A549 treated with RU486 at 1 μM for 4 hours (cell line): ENCODE data around the gene FAM43B. TPM values are rescaled to one million over a fixed set of nuclear protein-coding genes. Genes with fewer than 3 reads are reported as not detected.

ENCODE experiments used
- total RNA-seq: library from RNA; stranded (reverse); fragments of 200-300 nt; extraction: Qiagen RNA extraction; gene quantifications from 5 replicates; pipeline ENCODE4 v1.2.3, GENCODE V29; 2022; ENCODE audit warnings: low read depth

The FAM43B gene, protein sequence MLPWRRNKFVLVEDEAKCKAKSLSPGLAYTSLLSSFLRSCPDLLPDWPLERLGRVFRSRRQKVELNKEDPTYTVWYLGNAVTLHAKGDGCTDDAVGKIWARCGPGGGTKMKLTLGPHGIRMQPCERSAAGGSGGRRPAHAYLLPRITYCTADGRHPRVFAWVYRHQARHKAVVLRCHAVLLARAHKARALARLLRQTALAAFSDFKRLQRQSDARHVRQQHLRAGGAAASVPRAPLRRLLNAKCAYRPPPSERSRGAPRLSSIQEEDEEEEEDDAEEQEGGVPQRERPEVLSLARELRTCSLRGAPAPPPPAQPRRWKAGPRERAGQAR
- total RNA-seq, result 3.7 to 6.6 TPM (median 5.0 TPM) in 5 replicates

GRCh38 chr1:20551945-20552727 lies at the start of gene FAM43B:
Gene FAM43B (plus strand): TSS chr1:20552573. CDS start chr1:20552974, 401 bp downstream.

GRCh38 chr1:20507564-20508410 lies 44.6 kb upstream of the FAM43B start, which contains the start of gene MUL1:
Gene MUL1 (minus strand): TSS chr1:20508151. CDS start chr1:20508024, 127 bp downstream.

DNA sequence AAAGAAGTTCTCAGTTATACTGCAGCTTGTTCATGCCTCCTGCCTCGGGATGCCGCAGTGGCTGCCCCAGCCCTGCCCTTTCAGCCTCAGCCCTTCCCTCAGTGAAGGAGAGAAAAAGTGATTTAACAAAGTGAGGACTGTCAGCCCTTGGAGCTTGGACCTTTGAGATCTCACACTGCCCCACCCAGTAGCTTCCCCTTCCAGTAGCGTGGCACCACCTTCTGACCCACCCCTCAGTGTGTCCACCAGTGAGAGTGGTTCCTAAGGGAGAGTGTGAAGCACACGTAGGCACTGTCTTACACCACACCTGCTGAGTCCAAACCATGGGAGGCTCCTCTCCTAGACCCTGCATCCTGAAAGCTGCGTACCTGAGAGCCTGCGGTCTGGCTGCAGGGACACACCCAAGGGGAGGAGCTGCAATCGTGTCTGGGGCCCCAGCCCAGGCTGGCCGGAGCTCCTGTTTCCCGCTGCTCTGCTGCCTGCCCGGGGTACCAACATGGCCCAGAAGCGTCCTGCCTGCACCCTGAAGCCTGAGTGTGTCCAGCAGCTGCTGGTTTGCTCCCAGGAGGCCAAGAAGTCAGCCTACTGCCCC lies 36.4 kb downstream of the FAM43B start, which contains the start of gene CDA:
CDA (plus strand) TSS at position 464 of the 592 bp plus-strand sequence; CDS start at position 497, 33 bp downstream.

Other genes starting within 250 kb of the FAM43B start
- gene CAMK2N1, start 66.4 kb upstream of the FAM43B start, total RNA-seq, result 27.4 to 53.4 TPM (median 53.3 TPM) in 5 replicates
- gene MUL1, start 44.4 kb upstream of the FAM43B start, total RNA-seq, result 34.3 to 40.6 TPM (median 39.6 TPM) in 5 replicates
- 28.9 to 42.4 TPM (median 35.2 TPM) in 5 replicates for gene CDA, start 36.5 kb downstream of the FAM43B start, total RNA-seq
- 27.8 to 41.3 TPM (median 37.0 TPM) in 5 replicates for gene PINK1, start 80.9 kb downstream of the FAM43B start, total RNA-seq
- 174 to 214 TPM (median 206 TPM) in 5 replicates for gene DDOST, start 108.8 kb downstream of the FAM43B start, total RNA-seq
- 0.80 to 1.6 TPM (median 1.2 TPM) in 5 replicates for gene KIF17, start 165.4 kb downstream of the FAM43B start, total RNA-seq
- gene SH2D5, start 180.1 kb downstream of the FAM43B start, total RNA-seq, result 12.4 to 19.2 TPM (median 16.3 TPM) in 5 replicates
- 109 to 161 TPM (median 111 TPM) in 5 replicates for gene HP1BP3, start 234.7 kb downstream of the FAM43B start, total RNA-seq